HG03039 (cell line): ENCODE measurements around the gene C6orf47.

Experiments
- ATAC-seq: cut with Tn5 transposase; IDR thresholded peaks from one replicate; pipeline ENCODE4 v1.9.1; 2021; ENCODE audit warnings: mild to moderate bottlenecking, moderate library complexity; ENCODE audit not compliant: unreplicated experiment

The C6orf47 gene

DNA sequence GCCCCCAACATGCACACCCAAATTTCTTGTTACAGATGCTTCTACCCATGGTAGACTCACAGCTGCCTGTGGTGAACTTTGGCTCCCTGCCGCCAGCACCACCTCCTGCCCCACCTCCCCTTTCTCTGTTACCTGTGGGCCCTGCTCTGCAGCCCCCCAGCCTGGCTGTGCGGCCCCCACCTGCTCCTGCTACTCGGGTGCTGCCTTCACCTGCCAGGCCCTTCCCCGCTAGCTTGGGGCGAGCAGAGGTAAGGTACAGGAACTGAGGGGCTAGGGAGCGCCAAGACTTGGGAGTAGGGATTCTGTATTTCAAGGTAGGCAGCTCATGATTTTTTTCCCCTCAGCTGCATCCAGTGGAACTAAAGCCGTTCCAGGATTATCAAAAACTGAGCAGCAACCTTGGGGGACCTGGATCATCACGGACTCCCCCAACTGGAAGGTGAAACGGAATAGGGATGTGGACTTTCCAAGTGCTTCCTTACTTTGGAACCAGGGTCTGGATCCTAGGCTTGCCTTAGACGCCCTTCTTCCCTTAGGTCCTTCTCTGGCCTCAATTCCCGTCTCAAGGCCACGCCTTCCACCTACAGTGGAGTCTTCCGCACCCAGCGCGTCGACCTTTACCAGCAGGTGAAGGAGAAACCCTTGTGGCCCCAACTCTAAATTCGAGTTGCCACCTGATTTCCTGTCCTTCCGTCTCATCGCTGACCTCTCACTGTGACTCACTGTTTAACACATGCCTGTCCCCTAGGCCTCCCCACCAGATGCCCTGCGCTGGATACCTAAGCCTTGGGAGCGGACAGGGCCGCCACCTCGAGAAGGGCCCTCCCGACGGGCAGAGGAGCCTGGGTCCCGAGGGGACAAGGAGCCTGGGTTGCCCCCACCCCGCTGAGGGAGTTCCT is 23.6 kb downstream of the C6orf47 start:
- no peak for ATAC-seq

DNA sequence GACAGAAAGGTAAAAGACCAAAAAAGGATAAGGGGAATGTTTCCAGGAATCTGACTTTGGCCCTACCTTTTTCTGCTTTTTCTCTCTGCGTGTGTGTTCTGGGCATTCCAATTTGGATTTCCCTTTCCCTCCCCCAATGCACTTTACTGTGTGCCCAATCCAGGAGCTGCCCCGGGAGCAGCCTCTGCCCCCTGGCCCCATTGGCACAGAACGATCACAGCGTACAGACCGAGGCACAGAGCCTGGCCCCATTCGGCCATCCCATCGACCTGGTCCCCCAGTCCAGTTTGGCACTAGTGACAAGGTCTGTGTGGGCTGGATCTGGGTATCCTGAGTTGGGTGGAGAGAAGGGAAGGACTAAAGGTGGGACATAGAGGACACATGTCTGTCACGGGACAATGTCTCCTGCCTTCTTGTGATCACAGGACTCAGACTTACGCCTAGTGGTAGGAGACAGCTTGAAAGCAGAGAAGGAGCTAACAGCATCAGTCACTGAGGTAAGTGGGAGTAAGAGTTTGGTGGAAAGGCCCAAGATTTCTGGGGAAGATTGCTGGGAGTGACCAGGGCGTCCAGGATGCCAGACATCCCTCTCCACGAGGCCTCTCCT is 25.5 kb downstream of the C6orf47 start:
- no peak for ATAC-seq

DNA sequence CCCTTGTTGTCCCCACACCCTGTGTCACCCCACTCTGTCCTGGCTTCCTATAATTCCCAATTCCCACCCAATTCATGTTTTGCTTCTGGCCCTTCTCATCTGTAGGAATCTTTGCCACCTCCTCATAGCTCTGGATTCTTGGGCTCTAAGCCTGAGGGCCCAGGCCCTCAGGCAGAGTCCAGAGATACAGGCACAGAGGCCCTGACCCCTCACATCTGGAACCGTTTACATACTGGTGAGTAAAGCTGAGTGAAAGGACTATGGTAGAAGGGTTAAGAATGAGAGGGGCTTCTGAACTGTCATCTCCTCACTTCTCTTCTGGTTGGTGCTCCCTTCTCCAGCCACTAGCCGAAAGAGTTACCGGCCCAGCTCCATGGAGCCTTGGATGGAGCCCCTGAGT is 26.4 kb downstream of the C6orf47 start:
- no peak for ATAC-seq

DNA sequence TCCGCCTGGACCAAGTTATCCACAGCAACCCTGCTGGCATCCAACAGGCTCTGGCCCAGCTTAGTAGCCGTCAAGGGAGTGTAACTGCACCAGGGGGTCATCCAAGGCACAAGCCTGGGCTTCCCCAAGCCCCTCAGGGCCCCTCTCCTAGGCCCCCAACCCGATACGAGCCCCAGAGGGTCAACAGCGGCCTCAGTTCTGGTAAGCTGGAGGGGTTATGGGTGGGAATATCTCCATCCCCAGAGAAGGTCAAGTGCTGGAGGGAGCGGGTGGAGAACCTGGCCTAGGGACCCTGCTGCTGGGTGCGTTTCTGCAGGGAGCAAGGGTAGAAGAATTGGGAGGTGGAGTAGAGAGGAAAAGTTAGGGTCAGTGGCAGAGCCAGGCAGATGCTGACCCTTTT is 27.1 kb downstream of the C6orf47 start:
- no peak for ATAC-seq

DNA sequence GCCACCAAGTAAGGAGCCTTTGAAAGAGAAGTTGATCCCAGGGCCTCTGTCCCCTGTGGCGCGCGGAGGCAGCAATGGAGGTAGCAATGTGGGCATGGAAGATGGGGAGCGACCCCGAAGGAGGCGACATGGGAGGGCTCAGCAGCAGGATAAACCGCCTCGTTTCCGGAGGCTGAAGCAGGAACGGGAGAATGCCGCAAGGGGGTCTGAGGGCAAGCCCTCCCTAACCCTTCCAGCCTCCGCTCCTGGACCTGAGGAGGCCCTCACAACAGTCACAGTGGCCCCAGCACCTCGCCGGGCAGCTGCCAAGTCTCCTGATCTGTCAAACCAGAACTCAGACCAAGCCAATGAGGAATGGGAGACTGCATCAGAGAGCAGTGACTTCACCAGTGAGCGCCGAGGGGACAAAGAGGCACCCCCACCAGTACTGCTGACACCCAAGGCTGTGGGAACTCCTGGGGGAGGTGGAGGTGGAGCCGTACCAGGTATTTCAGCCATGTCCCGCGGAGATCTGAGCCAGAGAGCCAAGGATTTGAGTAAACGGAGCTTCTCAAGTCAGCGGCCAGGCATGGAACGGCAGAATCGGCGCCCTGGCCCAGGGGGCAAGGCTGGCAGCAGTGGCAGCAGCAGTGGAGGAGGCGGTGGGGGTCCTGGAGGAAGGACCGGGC is 28.2 kb downstream of the C6orf47 start:
- no peak for ATAC-seq

DNA sequence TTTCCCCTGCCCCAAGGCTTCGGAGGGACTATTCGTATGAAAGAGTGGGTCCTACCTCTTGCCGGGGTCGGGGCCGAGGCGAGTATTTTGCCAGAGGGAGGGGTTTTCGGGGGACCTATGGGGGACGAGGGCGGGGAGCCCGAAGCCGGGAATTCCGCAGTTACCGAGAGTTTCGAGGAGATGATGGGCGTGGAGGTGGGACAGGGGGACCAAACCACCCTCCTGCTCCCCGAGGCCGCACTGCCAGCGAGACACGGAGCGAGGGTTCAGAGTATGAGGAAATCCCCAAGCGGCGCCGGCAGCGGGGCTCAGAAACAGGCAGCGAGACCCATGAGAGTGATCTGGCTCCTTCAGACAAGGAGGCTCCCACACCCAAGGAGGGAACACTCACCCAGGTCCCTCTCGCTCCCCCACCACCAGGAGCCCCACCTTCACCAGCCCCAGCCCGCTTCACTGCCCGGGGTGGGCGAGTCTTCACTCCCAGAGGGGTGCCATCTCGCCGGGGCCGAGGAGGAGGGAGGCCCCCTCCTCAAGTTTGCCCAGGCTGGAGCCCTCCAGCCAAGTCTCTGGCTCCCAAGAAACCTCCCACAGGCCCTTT is 28.8 kb downstream of the C6orf47 start:
- no peak for ATAC-seq

DNA sequence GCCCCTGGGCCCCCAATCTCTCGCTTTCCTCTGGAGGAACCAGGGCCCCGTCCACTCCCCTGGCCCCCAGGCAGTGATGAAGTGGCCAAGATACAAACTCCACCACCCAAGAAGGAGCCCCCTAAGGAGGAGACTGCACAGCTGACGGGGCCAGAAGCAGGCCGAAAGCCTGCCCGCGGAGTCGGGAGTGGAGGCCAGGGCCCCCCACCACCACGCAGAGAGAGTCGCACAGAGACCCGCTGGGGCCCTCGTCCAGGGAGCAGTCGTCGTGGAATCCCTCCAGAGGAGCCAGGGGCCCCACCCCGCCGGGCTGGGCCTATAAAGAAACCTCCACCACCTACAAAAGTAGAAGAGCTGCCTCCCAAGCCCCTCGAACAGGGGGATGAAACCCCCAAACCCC is 29.4 kb downstream of the C6orf47 start:
- ATAC-seq = no peak

DNA sequence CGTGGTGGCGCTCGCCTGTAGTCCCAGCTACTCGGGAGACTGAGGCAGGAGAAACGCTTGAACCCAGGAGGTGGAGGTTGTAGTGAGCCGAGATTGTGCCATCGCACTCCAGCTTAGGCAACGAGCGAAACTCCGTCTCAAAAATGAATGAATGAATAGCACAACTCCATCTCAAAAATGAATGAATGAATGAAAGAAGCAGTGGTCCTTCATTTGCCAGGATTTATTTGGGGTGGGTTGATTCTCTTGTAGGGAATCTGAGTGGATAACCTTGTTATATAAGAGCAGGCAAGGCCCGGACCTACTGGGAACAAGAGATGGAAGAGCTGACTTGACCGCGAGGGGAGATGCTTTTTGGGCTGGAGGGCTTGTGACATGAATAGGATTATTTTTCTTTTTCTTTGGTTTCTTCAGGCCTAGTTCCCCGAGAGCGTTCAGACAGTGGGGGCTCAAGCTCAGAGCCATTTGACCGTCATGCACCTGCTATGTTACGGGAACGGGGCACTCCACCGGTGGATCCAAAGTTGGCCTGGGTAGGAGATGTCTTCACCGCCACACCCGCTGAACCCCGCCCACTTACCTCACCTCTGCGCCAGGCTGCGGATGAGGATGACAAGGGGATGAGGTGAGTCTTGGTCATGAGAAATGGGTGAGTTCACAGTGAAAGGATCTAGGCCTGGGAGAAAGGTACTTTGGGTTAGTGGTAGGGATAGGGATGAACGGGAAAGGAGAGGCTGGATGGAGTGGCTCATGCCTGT is 30.2 kb downstream of the C6orf47 start:
- no peak for ATAC-seq

DNA sequence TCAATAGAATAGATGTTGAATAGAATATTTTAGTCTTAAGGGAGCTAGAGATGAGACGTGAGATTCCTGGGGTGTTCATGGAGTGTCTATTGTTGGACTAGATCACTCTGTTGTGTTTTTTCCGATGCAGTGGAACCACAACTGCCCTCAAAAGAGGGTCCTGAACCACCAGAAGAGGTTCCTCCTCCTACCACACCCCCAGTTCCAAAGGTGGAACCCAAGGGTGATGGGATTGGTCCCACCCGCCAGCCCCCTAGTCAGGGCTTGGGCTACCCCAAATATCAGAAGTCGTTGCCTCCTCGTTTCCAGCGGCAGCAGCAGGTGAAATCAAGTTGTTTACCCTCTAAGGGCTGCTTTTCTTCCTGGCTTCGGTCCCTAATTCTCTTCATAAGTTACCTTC is 31.6 kb downstream of the C6orf47 start:
- ATAC-seq = no peak

DNA sequence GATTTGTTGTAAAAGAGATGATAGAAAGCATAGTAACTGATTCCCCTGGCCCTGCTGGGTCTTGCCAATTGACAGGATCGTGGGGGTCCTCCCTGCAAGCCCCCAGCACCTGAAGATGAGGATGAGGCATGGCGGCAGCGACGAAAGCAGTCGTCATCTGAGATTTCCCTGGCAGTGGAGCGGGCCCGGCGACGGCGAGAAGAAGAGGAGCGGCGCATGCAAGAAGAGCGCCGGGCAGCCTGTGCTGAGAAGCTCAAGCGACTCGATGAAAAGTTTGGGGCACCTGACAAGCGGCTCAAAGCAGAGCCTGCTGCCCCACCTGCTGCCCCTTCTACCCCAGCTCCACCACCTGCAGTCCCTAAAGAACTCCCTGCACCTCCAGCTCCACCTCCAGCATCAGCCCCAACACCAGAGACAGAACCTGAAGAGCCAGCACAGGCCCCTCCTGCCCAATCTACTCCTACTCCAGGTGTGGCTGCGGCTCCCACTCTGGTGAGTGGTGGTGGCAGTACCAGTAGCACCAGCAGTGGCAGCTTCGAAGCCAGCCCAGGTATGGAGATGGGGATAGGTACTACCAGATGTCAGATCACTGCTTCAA is 32.8 kb downstream of the C6orf47 start:
- no peak for ATAC-seq

DNA sequence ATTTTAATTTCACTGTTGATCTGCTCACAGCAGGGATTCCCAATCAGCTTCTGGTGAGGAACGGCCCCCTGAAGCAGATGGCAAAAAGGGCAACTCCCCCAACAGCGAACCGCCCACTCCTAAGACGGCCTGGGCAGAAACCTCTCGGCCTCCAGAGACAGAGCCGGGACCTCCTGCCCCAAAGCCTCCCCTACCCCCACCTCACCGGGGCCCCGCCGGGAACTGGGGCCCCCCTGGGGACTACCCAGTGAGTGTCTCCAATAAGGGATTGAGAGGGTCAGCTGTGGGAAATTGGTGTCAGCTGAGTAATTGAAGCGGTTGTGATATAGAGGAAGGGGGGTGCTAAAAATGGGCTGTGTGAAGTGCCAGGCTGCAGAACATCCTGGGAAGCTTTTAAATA is 33.6 kb downstream of the C6orf47 start:
- no peak for ATAC-seq

DNA sequence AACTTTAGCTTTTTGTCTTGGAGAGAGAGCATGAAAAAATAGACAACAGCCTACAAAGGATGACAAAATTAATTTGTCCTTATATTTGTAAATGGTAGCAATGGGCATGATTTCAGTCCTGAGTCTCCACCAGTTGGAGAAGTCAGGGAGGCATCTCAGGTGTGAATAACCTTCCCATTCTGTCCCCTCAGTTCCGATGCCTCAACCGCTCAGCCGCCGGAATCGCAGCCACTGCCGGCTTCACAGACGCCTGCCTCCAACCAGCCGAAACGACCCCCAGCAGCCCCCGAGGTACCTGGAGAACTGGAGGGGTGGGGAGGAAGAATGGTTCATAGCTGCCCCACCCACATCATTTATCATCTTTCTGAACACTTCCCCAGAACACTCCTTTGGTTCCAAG is 36.5 kb downstream of the C6orf47 start:
- no peak for ATAC-seq

DNA sequence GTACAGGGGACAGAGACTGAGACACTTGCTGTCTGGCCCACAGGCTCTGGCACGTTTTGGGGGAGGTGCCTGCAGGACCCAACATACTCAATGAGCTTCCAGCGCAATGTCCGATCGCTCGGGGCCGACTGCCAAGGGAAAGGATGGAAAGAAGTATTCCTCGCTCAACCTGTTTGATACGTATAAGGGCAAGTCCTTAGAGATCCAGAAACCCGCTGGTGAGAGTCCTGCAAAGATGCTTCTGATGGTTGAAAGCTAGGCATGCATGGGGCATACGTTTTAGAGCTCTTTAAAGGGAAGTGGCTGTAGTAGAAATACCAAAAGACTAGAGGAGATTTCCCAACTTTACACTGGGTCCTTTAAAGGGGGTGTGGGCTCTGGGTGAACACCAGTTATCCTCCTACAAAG is 37.9 kb downstream of the C6orf47 start:
- no peak for ATAC-seq

DNA sequence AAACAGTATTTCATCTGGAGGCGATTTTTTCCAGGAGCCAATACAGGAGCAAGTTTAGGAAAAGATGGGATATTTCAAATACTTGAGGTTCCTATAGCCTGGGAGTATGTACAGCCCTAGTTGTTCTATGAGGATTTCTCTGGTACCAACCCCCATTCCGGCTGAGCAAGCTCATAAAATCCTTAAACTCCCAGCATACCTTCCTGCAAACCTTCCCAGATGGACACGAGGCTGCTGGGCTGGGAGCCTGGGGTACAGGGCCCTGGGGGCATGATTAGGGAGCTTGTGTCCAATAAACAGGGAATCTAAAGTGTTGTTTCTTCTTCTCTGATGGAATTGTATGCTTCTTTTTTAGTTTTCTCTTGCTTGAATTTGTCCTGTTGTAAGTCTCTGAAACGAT is 38.6 kb downstream of the C6orf47 start:
- ATAC-seq = no peak

DNA sequence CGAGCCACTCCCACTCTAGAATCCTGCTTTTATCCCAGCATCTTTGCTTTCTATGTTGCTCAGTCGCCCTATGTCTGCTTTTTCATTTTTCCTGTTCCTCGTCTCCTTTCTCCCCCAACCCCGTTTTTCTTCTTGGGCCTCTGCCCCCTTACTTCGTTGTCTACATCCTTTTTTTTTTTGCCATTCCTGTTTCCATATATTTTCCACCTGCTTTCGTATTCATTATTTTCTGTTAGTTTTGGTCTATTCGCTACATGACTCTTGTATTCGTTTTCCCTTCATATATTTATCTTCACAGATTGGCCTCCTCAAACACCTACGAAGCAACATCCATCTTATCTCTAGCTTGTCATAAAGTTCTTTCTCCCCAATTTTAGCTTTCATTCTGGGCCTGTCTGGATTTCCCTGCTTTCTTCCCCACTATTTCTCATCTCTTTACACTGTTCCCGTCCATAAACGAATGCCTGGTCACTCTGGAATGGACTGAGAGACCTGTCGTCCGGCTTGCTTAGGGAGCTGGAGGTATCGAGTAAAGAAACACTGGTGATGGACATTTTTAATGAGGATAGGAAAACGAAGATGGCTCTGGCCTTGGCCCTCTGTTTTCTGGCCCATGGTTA is 39.1 kb downstream of the C6orf47 start:
- ATAC-seq = no peak

DNA sequence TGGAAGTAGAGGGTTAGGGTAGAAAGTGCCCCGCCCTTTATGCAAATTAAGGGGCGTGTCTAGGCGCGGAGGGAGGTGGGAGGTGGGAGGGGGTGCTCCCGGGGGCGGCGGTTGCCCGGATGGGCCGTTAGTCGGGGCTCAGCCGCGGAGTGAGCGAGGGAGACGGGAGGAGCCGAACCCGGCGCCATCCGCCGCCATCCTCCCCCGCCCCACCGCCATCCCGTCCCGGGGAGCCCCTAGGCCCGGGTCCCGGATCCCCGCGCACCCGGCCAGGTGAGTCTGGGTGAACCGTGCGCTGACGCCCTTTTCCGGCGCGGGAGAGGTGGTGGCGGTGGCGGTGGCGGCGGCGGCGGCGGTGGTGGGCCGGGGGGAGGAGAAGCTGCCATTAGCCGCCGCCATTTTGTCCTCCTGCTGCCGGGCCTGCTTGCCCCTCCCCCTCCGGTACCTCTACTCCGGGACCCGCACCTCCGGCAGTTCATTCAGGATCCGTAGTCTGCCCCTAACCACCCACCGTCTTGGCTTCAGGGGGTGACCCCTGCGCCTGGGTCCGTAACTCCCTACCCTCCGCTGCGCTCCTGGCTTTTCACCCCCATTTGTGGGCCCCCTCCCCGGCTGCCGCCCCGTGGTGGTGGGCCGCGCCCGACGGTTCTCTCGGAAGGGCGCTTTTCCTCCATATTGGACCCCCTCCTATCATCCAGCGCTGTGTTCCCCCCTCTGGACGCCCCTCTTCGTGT is 39.8 kb downstream of the C6orf47 start, which contains the start of gene PRRC2A:
Gene PRRC2A, plus strand, starts transcription at position 130 of the 734 bp plus-strand sequence. CDS start 2,075 bp downstream, outside the sequence.
- ATAC-seq = peak; percentile 51

DNA sequence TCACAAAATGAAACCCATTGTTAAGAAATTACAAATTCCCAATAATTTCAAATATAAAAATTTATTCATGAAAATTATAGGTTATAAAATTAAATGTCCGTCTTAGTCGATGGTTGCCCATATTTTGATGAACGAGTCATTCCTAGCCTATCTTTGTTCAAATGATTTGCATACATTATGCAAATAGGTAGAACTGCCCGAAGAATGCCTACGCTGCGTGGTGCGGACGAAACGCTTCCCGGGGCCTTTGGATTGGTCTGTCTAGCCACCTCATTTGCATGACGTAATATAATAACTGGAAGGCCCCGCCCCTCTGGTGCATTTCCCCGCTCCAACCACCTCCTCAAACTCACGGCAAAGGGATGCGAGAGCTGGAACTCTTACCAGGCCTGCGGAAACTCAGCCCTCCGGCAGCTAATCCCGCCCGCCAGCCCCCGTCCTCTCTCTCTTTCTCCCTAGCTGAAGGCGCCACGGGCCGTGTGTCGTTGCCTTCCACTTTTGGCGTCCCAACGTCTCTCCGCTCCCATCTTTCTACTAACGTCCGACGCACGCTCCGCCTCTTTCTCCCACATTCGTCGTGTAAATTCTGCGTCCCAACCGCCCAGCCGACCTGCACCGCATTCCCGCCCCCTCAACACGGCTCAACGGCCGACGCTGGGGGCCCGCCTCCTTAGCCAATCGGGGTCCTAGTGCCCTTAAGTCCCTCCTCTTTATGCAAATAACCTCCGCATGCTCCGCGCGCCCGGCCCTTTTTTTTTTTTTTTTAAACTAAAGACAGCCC is 40.6 kb downstream of the C6orf47 start:
- ATAC-seq = peak; percentile 67

DNA sequence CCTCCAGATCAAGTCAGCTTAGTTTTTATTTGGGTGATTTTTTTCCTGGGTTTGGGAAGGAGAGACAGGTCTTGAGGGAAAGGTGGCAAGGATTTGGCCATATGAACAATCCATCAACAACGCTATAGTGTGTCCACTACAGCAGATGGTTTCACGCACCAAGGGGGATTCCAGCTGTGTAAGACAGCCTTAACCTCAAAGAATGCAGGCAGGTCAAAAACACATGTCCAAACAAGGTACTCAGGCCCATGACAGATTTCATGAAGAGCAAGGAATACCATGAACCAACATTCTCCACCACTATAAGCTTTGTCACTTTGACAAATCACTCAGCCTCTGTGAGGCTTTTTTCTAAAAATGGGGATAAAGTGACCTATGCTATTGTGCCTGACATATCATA is 43.6 kb downstream of the C6orf47 start:
- ATAC-seq = no peak
